HG03469 (cell line): ENCODE data around the gene PNPLA8.

Source experiments
- ATAC-seq: cut with Tn5 transposase; IDR thresholded peaks from one replicate; pipeline ENCODE4 v1.9.1; 2021; ENCODE audit warnings: mild to moderate bottlenecking, moderate library complexity, moderate number of reproducible peaks; ENCODE audit not compliant: unreplicated experiment

PNPLA8 gene

GRCh38 chr7:108448584-108449505, 77.1 kb downstream of the PNPLA8 start:
- ATAC-seq, result no peak

GRCh38 chr7:108442039-108442568, 83.8 kb downstream of the PNPLA8 start:
- no peak for ATAC-seq

GRCh38 chr7:108441392-108441955, 84.5 kb downstream of the PNPLA8 start:
- no peak for ATAC-seq

GRCh38 chr7:108440613-108441012, 85.3 kb downstream of the PNPLA8 start:
- ATAC-seq, result no peak

- no peak for ATAC-seq
Measured at GRCh38 chr7:108436906-108437305, 89.0 kb downstream of the PNPLA8 start.

- no peak for ATAC-seq
Measured at GRCh38 chr7:108434010-108434409, 91.9 kb downstream of the PNPLA8 start.

- ATAC-seq, result no peak
Measured at GRCh38 chr7:108431099-108431498, 94.8 kb downstream of the PNPLA8 start.

GRCh38 chr7:108430664-108431063, 95.3 kb downstream of the PNPLA8 start:
- ATAC-seq, result no peak

GRCh38 chr7:108427766-108428165, 98.2 kb downstream of the PNPLA8 start:
- no peak for ATAC-seq

GRCh38 chr7:108425714-108426275, 100.1 kb downstream of the PNPLA8 start:
- no peak for ATAC-seq

- ATAC-seq, result no peak
Measured at GRCh38 chr7:108424013-108424412, 101.9 kb downstream of the PNPLA8 start.

GRCh38 chr7:108423089-108423989, 102.6 kb downstream of the PNPLA8 start:
- no peak for ATAC-seq

GRCh38 chr7:108421720-108422331, 104.1 kb downstream of the PNPLA8 start:
- no peak for ATAC-seq
